AG09309 (cell line): Measurements from ENCODE around the gene TSPAN15.
"Not testable (repeated sequence)": the region's sequence is repeated elsewhere in the genome, so short reads cannot be mapped to it uniquely, and the experiment has no call there.

ENCODE experiments used
- DNase-seq: peaks from one replicate; pipeline ENCODE4 v3.0.0-alpha.2; 2010; ENCODE audit warnings: low read depth
- H3K4me3 ChIP-seq: 2 replicates; pipeline ENCODE4 v1.5.1; 2011; ENCODE audit warnings: mild to moderate bottlenecking, low read depth, low read length, moderate library complexity; ENCODE audit not compliant: control insufficient read depth
- TF ChIP-seq, protein P1 (sequence below): IDR thresholded peaks from 2 replicates; pipeline ENCODE4 v1.5.1; 2011; ENCODE audit warnings: mild to moderate bottlenecking, low read depth, low read length, inconsistent platforms; ENCODE audit not compliant: insufficient read depth, control insufficient read depth; ENCODE audit errors: missing control alignments

Gene TSPAN15

DNA sequence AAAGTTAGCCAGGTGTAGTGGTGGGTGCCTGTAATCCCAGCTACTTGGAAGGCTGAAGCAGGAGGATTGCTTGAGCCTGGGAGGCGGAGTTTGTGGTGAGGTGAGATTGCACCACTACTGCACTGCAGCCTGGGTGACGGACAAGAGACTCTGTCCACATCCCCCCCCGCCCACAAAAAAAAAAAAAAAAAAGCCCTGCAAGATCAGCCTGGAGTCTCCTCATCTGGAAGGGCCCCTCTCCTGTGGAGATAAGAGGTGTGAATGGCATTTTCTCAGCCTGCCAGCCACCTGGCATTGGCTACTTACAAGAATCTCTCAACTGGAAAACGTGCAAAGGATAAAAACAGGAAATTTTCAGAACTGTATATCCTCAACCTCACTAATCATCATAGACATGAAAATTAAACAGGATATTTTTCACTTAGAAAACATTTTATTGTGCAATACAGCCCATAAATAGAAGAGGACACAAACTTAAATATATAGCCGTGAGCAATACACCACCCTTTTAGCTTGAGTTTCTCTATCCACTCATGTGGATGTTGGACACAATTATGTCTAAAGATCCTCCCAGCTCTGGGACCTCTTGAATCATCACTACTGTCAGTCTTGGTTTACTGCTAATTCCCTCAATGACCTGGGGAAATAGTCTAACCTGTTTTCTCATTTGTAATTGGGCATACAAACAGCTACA, 11.3 kb upstream of the TSPAN15 start:
- DNase-seq: peak; percentile 52

DNA sequence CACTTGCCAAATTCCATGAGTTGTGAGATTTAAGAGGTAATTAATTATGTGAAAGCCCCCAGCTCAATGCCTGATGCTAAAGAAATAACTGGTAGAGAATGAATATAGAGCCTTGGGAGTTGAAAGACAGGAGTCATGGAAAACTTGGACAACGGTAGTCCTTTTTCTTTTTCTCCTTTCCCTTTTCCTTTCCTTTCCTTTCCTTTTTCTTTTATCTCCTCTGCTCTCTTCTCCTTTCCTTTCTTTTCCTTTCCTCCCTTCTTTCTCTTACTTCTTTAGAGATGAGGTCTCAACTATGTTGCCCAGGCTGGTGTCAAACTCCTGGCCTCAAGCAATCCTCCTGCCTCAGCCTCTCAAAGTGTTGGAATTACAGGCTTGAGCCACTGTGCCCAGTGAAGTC, 7.9 kb upstream of the TSPAN15 start:
- H3K4me3 ChIP-seq: no peak overlapping the region
- TF ChIP-seq, protein P1, sequence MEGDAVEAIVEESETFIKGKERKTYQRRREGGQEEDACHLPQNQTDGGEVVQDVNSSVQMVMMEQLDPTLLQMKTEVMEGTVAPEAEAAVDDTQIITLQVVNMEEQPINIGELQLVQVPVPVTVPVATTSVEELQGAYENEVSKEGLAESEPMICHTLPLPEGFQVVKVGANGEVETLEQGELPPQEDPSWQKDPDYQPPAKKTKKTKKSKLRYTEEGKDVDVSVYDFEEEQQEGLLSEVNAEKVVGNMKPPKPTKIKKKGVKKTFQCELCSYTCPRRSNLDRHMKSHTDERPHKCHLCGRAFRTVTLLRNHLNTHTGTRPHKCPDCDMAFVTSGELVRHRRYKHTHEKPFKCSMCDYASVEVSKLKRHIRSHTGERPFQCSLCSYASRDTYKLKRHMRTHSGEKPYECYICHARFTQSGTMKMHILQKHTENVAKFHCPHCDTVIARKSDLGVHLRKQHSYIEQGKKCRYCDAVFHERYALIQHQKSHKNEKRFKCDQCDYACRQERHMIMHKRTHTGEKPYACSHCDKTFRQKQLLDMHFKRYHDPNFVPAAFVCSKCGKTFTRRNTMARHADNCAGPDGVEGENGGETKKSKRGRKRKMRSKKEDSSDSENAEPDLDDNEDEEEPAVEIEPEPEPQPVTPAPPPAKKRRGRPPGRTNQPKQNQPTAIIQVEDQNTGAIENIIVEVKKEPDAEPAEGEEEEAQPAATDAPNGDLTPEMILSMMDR: no peak
- no peak for DNase-seq

More for the DNA sequence above, 11.3 kb upstream of the TSPAN15 start:
- TF ChIP-seq, protein P1: no peak
- H3K4me3 ChIP-seq: no peak overlapping the region

DNA sequence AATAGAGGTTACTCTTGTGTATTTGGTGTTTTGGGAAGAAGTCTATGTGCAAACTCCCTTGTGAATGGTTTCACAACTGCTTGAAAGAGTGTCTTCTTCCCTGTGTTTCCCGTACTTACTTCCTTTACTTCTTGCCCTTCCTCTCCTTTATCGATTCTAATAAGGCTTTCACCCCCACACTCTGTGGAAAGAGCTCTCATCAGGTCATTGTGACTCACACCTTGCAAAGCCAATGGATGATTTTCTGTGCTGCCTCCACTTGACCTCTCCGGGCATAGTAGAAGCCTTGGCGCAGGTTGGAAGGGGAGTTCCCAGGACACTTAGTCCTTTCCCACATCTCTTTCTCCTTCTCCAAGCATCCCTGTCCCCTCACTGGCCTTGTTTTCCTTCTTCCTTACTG, 6.2 kb upstream of the TSPAN15 start:
- DNase-seq: no peak
- TF ChIP-seq, protein P1: no peak
- no peak overlapping the region for H3K4me3 ChIP-seq

DNA sequence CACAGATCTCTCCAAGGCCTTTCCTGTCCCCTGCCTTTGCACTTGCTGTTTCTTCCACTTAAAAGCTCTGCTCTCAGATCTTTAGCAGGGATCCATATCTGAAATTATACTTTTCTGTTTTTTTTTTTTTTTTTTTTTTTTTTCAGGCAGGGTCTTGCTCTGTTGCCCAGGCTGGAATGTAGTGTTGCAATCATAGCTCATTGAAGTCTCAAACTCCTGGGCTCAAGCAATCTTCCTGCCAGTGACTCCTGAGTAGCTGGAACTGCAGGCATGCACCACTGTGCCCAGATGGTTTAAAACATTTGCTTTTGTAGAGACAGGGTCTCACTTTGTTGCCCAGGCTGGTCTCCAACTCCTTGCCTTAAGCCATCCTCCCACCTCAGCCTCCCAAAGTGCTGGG, 5.0 kb upstream of the TSPAN15 start:
- no peak overlapping the region for H3K4me3 ChIP-seq
- TF ChIP-seq, protein P1: no peak
- no peak for DNase-seq

DNA sequence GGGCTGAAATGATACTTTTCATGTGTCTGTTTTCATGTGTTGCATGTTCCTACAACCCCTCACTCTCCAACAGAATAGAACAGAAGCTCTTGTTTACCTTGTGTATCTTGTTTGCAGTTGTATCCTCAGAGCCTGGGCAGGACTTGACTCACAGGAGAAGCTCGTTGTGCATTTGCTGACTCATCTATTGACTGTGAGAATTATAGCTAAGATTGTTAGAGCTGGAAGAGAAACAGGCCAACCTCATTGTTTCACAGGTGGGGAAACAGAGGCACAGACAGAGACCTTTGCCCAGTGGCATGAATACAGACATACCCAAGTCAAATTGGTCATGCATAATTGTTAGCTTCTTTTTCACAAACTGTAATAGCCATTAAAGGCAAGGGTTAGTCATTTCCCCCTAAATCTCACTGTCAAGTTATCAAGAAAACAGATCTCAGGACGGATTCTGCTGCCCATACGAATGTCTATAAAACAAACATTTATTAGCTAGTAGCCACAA, 4.6 kb upstream of the TSPAN15 start:
- H3K4me3 ChIP-seq: no peak overlapping the region
- TF ChIP-seq, protein P1: no peak
- no peak for DNase-seq

DNA sequence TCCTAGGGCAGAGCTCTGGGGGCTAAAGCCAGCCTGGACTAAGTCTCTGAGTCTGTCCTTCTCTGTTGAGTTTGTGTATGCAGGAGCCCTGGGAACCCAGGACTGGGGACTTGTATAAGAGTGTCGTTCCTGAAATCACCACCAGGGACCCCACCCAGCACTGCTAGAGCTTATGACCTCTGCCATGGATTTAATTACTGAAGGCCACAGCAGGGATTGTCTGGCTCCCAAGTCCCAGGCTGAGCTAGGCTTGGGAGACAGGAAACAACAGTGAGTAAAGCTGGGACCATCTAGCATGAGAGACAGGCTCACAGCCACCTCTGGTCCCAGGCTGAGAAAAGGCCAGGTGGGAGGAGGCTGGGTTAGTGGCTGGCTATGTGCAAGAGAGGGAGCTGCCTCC, 1.4 kb upstream of the TSPAN15 start:
- TF ChIP-seq, protein P1: peak; percentile 41
- DNase-seq: no peak
- H3K4me3 ChIP-seq: no peak overlapping the region

DNA sequence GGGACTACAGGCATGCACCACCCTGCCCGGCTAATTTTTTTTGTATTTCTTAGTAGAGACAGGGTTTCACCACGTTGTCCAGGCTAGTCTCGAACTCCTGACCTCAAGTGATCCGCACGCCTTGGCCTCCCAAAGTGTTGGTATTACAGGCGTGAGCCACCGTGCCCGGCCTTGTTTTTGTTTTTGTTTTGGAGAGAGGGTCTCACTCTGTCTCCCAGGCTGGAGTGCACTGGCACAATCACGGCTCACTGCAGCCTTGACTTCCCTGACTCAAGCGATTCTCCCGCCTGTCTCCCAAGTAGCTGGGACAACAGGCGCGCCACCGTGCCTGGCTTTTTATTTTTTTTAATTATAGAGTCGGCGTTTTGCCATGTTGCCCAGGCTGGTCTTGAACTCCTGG, 870 bp upstream of the TSPAN15 start:
- not testable (repeated sequence) for H3K4me3 ChIP-seq, DNase-seq
